HepG2 (cell line): Measurements from ENCODE around the gene CPHXL. TPM values are rescaled to one million over a fixed set of nuclear protein-coding genes. Genes with fewer than 3 reads are reported as not detected.

ENCODE experiments used
- CEBPB ChIP-seq: IDR thresholded peaks from 2 replicates; pipeline ENCODE4 v1.6.1; 2011; ENCODE audit warnings: low read depth, low read length, improper control_type of control experiment, borderline replicate concordance
- FOXA1 ChIP-seq, 2 experiments: fragments of 450-650 bp in 1 of 2; sonication (generic) in 1 of 2; formaldehyde crosslinking in 1 of 2; IDR thresholded peaks; 2 replicates each; pipeline versions ENCODE4 v1.4.0 to v1.6.1; 2016 to 2020; ENCODE audit warnings: missing genetic modification reagents in 1 of 2
- FOXO1 ChIP-seq: sonication (generic); formaldehyde crosslinking; IDR thresholded peaks from 2 replicates; pipeline ENCODE4 v1.4.0; 2020; ENCODE audit warnings: missing genetic modification reagents
- GABPA ChIP-seq, 2 experiments: IDR thresholded peaks; 2 replicates each; pipeline ENCODE4 v1.6.1; 2011 to 2016; ENCODE audit warnings: low read depth in 2 of 2, low read length in 1 of 2, missing biosample characterization in 1 of 2, missing genetic modification characterization in 1 of 2
- KAT8 ChIP-seq: IDR thresholded peaks from 2 replicates; pipeline ENCODE4 v1.6.1; 2016; ENCODE audit warnings: missing genetic modification reagents, missing compliant biosample characterization
- KDM3A ChIP-seq: IDR thresholded peaks from 2 replicates; pipeline ENCODE4 v1.6.1; 2018; ENCODE audit warnings: low read depth, missing compliant biosample characterization
- NBN ChIP-seq: fragments of 450-650 bp; conservative IDR thresholded peaks from 2 replicates; pipeline ENCODE4 v1.6.1; 2017
- NR2F1 ChIP-seq, 2 experiments: fragments of 450-650 bp in 1 of 2; formaldehyde crosslinking in 1 of 2; IDR thresholded peaks; 2 replicates each; pipeline versions ENCODE4 v1.5.0 to v1.6.1; 2016 to 2020; ENCODE audit warnings: mild to moderate bottlenecking in 1 of 2, missing compliant biosample characterization in 1 of 2, missing genetic modification reagents in 1 of 2, moderate library complexity in 1 of 2
- PHF21A ChIP-seq: sonication (generic); formaldehyde crosslinking; IDR thresholded peaks from 2 replicates; pipeline ENCODE4 v1.5.0; 2020; ENCODE audit warnings: mild to moderate bottlenecking, missing genetic modification reagents
- RARA ChIP-seq: IDR thresholded peaks from 2 replicates; pipeline ENCODE4 v1.6.1; 2016; ENCODE audit warnings: missing genetic modification reagents, missing compliant biosample characterization
- SALL1 ChIP-seq: sonication (generic); formaldehyde crosslinking; IDR thresholded peaks from 2 replicates; pipeline ENCODE4 v1.8.0; 2022; ENCODE audit warnings: mild to moderate bottlenecking, missing genetic modification reagents
- SALL2 ChIP-seq: sonication (generic); formaldehyde crosslinking; IDR thresholded peaks from 2 replicates; pipeline ENCODE4 v1.8.1; 2023; ENCODE audit warnings: mild to moderate bottlenecking, missing genetic modification reagents, inconsistent platforms
- SP5 ChIP-seq: IDR thresholded peaks from 2 replicates; pipeline ENCODE4 v1.6.1; 2016; ENCODE audit warnings: low read depth, borderline replicate concordance
- ZNF383 ChIP-seq: sonication (generic); formaldehyde crosslinking; IDR thresholded peaks from 2 replicates; pipeline ENCODE4 v1.4.0; 2020; ENCODE audit warnings: missing genetic modification reagents, mild to moderate bottlenecking, borderline replicate concordance
- ZNF644 ChIP-seq: IDR thresholded peaks from 2 replicates; pipeline ENCODE4 v1.6.1; 2016; ENCODE audit warnings: low read depth
- ZNF678 ChIP-seq: sonication (generic); formaldehyde crosslinking; IDR thresholded peaks from 2 replicates; pipeline ENCODE4 v1.4.0; 2020; ENCODE audit warnings: mild to moderate bottlenecking, missing genetic modification reagents
- ZNF761 ChIP-seq: sonication (generic); formaldehyde crosslinking; conservative IDR thresholded peaks from 2 replicates; pipeline ENCODE4 v1.4.0; 2020; ENCODE audit warnings: mild to moderate bottlenecking, missing genetic modification reagents
- ZNF879 ChIP-seq: sonication (generic); formaldehyde crosslinking; IDR thresholded peaks from 2 replicates; pipeline ENCODE4 v1.8.1; 2023; ENCODE audit warnings: missing genetic modification reagents
- polyA plus RNA-seq, 8 experiments: library from polyadenylated mRNA; depleted of rRNA in 3 of 8; stranded (reverse) in 7 of 8; unstranded in 1 of 8; fragments of >200 nt; fragmentation: Illumina TruSeq in 4 of 8; extraction: Trizol in 4 of 8; gene quantifications; 2 replicates each; pipeline versions ENCODE4 v1.2.1 to v1.2.3, GENCODE V29; 2011 to 2016; ENCODE audit warnings: low read depth in 4 of 8, missing spikeins in 1 of 8, mixed read lengths in 1 of 8; ENCODE audit not compliant: insufficient read depth in 1 of 8
- total RNA-seq, 5 experiments: library from RNA; depleted of rRNA; stranded (reverse); fragments of >200 nt; fragmentation: Illumina TruSeq; extraction: Trizol; gene quantifications; 2 replicates each; pipeline ENCODE4 v1.2.3, GENCODE V29; 2016; ENCODE audit warnings: low read depth in 1 of 5
- TF ChIP-seq, protein P1 (sequence below): IDR thresholded peaks from 2 replicates; pipeline ENCODE4 v1.6.1; 2016; ENCODE audit warnings: low read depth
- TF ChIP-seq, protein P2 (sequence below), 2 experiments: fragments of 450-650 bp in 1 of 2; sonication (generic) in 1 of 2; formaldehyde crosslinking; IDR thresholded peaks; 2 replicates each; pipeline versions ENCODE4 v1.5.0 to v1.8.0; 2020 to 2022; ENCODE audit warnings: mild to moderate bottlenecking in 1 of 2, missing genetic modification reagents in 1 of 2
- TF ChIP-seq, protein P3 (sequence below): sonication (generic); formaldehyde crosslinking; IDR thresholded peaks from 2 replicates; pipeline ENCODE4 v1.5.0; 2020; ENCODE audit warnings: missing genetic modification reagents
- TF ChIP-seq, protein P4 (sequence below): sonication (generic); formaldehyde crosslinking; IDR thresholded peaks from 2 replicates; pipeline ENCODE4 v1.4.0; 2020; ENCODE audit warnings: missing genetic modification reagents
- TF ChIP-seq, protein P5 (sequence below): sonication (generic); formaldehyde crosslinking; IDR thresholded peaks from 2 replicates; pipeline ENCODE4 v1.5.0; 2020; ENCODE audit warnings: missing genetic modification reagents, mild to moderate bottlenecking, borderline replicate concordance
- TF ChIP-seq, protein P6 (sequence below): sonication (generic); formaldehyde crosslinking; IDR thresholded peaks from 2 replicates; pipeline ENCODE4 v1.9.0; 2021; ENCODE audit warnings: missing genetic modification reagents, borderline replicate concordance

The CPHXL gene
- total and polyA plus RNA-seq, 2 of the 13 experiments (the other 11 are each of a cell fraction or from before 2014, with no cell fraction given) = not detected

DNA sequence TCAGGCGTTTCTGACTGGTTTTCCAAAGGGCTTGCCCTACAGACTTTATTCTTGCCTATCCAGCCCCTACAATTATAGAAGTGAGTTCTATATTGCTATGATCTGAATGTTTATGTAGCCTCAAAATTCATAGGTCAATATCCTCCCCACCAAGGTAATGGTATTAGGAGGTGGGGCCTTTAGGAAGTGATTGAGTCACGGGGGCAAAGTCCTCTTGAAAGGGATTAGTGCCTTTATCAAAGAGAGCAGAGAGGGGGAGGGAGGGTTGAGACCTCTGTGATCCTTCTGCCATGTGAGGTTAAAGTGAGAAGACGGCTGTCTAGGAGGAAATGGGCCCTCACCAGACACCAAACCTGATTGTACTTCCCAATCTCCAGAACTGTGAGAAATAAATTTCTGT is 931 bp upstream of the CPHXL start (continued):
- TF ChIP-seq, protein P1, sequence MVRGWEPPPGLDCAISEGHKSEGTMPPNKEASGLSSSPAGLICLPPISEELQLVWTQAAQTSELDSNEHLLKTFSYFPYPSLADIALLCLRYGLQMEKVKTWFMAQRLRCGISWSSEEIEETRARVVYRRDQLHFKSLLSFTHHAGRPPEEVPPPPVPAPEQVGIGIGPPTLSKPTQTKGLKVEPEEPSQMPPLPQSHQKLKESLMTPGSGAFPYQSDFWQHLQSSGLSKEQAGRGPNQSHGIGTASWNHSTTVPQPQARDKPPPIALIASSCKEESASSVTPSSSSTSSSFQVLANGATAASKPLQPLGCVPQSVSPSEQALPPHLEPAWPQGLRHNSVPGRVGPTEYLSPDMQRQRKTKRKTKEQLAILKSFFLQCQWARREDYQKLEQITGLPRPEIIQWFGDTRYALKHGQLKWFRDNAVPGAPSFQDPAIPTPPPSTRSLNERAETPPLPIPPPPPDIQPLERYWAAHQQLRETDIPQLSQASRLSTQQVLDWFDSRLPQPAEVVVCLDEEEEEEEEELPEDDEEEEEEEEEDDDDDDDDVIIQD (CRISPR knock-in tag) = 0 out of 2 replicates have a peak, but pooled peaks have one; percentile 58
- TF ChIP-seq SALL2 (CRISPR knock-in tag) (no peak), FOXA1 (IDR thresholded peaks at IDR 0.05) (no peak), FOXA1 (CRISPR knock-in tag; IDR thresholded peaks at IDR 0.05) (0 out of 2 replicates have a peak, but pooled peaks have one; percentile 8), CEBPB (peak; percentile 10; the same call in 1 of the 2 replicates), KAT8 (CRISPR knock-in tag) (0 out of 2 replicates have a peak, but pooled peaks have one; percentile 18), ZNF644 (peak; percentile 80), ZNF678 (CRISPR knock-in tag) (no peak), SP5 (CRISPR knock-in tag) (peak; percentile 84), NR2F1 (CRISPR knock-in tag; IDR thresholded peaks at IDR 0.05) (peak in 1 of 2 experiments; percentile 23; a peak in 1 of 4 replicates), KDM3A (CRISPR knock-in tag) (no peak), RARA (CRISPR knock-in tag) (peak; percentile 59), ZNF879 (CRISPR knock-in tag) (no peak), FOXO1 (0 out of 2 replicates have a peak, but pooled peaks have one; percentile 31), PHF21A (peak; percentile 28; the same call in 1 of the 2 replicates), ZNF761 (no peak), GABPA (IDR thresholded peaks at IDR 0.05; ENCODE audit: low read depth, low read length) (no peak), GABPA (CRISPR knock-in tag; IDR thresholded peaks at IDR 0.05; ENCODE audit: low read depth) (peak; percentile 33; the same call in 1 of the 2 replicates), NBN (no peak), ZNF383 (no peak), SALL1 (peak; percentile 59; the same call in 1 of the 2 replicates)
- TF ChIP-seq, protein P2, sequence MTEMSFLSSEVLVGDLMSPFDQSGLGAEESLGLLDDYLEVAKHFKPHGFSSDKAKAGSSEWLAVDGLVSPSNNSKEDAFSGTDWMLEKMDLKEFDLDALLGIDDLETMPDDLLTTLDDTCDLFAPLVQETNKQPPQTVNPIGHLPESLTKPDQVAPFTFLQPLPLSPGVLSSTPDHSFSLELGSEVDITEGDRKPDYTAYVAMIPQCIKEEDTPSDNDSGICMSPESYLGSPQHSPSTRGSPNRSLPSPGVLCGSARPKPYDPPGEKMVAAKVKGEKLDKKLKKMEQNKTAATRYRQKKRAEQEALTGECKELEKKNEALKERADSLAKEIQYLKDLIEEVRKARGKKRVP (CRISPR knock-in tag; IDR thresholded peaks at IDR 0.05) = no peak
- TF ChIP-seq, protein P3, sequence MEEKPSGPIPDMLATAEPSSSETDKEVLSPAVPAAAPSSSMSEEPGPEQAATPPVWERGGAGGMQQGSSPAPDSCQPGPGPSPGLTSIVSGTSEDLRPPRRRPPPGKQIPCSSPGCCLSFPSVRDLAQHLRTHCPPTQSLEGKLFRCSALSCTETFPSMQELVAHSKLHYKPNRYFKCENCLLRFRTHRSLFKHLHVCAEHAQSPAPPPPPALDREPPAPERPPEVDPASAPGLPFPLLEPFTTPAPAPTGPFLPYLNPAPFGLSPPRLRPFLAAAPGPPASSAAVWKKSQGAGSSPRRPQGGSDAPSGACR = no peak
- TF ChIP-seq, protein P4, sequence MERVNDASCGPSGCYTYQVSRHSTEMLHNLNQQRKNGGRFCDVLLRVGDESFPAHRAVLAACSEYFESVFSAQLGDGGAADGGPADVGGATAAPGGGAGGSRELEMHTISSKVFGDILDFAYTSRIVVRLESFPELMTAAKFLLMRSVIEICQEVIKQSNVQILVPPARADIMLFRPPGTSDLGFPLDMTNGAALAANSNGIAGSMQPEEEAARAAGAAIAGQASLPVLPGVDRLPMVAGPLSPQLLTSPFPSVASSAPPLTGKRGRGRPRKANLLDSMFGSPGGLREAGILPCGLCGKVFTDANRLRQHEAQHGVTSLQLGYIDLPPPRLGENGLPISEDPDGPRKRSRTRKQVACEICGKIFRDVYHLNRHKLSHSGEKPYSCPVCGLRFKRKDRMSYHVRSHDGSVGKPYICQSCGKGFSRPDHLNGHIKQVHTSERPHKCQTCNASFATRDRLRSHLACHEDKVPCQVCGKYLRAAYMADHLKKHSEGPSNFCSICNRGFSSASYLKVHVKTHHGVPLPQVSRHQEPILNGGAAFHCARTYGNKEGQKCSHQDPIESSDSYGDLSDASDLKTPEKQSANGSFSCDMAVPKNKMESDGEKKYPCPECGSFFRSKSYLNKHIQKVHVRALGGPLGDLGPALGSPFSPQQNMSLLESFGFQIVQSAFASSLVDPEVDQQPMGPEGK (CRISPR knock-in tag) = peak; percentile 62
- TF ChIP-seq, protein P5, sequence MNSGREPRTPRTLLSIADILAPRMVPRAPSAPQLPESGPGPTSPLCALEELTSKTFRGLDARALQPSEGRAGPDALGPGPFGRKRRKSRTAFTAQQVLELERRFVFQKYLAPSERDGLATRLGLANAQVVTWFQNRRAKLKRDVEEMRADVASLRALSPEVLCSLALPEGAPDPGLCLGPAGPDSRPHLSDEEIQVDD = no peak
- TF ChIP-seq, protein P6, sequence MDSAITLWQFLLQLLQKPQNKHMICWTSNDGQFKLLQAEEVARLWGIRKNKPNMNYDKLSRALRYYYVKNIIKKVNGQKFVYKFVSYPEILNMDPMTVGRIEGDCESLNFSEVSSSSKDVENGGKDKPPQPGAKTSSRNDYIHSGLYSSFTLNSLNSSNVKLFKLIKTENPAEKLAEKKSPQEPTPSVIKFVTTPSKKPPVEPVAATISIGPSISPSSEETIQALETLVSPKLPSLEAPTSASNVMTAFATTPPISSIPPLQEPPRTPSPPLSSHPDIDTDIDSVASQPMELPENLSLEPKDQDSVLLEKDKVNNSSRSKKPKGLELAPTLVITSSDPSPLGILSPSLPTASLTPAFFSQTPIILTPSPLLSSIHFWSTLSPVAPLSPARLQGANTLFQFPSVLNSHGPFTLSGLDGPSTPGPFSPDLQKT = no peak
